HG02588 (cell line): ENCODE measurements around the gene ADAM19.

Source experiments
- ATAC-seq: cut with Tn5 transposase; IDR thresholded peaks from one replicate; pipeline ENCODE4 v1.9.1; 2021; ENCODE audit warnings: mild to moderate bottlenecking, moderate library complexity; ENCODE audit not compliant: unreplicated experiment

Gene ADAM19

DNA sequence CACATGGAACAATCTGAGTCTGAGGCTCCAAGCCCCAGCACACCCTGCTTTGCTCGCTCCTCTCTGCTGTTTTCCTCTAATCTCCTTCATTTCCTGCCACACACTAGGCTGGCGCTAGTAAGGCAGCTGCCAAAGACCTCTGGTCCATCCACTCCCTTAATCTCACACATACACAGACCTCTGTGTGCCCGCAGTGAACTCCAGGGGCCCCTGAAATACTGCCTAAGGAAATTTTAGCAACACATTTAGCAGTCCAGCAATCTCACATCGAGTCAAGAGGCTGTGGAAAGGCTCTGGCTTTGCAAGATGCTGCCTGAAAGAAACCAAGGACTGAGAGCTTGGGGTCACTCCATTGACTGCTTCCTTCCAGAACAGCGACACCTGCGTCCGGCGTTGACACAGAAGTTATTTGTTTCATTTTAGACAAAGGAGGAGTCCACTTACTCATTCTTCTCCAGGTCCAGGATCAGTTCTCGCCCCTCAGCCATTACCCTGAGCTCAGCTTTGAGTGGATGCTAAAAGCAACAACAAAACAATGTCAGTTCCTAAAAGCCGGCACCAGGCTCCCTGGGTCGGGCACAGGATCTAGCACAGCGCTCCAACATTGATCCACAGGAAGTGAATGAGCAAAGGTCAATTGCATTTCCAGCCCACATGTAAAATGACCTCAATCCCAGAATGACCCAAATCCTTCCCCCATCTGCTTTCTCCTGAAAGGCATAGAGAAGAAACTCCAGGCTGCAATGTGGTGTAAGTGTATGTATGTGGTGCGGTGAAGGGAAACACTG, 11.5 kb downstream of the ADAM19 start:
- ATAC-seq = no peak

GRCh38 chr5:157563373-157563928, 12.1 kb downstream of the ADAM19 start:
- no peak for ATAC-seq

DNA sequence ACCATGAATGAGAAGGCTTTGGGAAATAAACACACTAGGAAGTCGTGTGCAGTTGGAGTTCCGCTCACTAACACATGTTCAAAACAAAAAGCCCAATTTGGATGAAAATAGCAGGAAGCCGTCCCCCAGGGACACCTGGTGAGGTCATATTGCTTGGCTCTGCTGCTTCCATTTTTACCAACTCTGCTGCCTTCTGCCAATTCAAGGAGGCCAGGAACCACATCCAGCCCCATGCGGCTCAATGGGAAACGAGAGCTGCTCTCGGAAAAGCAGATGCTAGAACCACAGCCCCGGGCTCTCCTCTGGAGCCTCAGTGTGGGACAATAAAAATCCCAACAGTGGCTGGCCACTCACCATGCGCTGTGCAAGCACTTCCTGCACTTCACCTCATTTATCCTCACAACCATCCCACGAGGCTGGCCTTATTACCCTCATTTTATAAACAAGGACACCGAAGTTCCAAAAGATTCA, 13.4 kb downstream of the ADAM19 start:
- ATAC-seq = no peak

- ATAC-seq = no peak
Measured at GRCh38 chr5:157561110-157561509, 14.5 kb downstream of the ADAM19 start.

GRCh38 chr5:157559301-157559700, 16.3 kb downstream of the ADAM19 start:
- no peak for ATAC-seq

DNA sequence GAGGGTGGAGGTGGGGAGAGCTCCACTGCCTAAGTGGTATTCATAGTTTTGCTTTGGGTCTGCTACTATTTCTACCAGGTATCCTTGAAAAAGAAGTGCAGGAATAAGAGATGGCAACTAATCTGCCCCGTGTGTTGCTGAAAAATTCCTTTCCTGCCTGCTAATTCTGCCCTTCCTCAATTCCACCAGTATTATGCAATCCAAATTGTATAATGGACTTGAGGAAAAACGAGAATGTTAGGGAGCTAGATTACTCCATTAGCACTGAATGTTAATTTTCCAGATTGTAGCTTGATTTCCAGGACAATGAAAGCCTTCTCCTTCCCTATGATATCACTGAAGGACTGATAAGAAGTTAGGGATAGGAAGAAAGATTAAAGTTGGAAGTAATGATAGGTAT, 16.9 kb downstream of the ADAM19 start:
- ATAC-seq = no peak

- ATAC-seq = no peak
Measured at GRCh38 chr5:157558041-157558595, 17.5 kb downstream of the ADAM19 start.

GRCh38 chr5:157556615-157557418, 18.8 kb downstream of the ADAM19 start:
- no peak for ATAC-seq

- no peak for ATAC-seq
Measured at GRCh38 chr5:157555037-157555640, 20.4 kb downstream of the ADAM19 start.

DNA sequence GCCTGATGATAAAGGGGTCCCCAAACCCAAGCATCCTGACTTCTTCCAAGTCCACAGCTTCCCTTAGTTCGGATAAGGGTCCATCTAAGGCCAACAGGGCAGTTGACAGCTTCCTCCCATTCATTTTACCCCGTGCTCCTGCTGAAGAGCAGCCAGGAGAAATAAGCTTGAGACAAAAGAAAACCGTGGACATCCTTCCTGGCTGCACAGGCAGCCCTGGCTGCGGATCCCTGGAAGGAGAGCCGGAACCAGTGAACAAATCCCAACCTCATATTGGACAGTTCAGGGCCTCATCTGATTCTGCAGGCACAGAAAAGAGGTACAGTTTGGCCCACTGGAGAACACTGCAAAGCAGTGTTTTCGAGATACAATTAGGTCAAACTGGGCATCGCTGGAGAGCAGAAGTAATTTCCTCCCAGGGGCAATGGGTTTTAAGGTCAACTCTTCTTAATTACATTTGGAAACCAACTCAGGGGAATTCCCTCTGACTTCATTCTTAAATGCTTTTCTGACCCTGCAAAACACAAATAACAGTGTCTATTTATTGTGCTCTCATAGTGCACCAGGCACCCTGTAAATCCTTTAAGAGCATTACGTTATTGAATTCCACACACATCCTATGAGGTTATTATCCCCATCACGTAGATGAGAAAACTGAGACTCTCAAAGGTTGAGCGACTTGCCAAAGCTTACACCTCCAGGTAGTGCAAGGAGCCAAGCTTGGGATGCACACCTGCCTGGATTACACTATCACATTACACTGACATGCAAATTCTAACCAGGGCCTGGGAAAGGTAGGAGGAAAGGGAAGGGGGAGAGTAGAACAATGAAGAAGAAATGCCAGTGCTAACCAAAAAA, 21.2 kb downstream of the ADAM19 start:
- ATAC-seq = no peak

DNA sequence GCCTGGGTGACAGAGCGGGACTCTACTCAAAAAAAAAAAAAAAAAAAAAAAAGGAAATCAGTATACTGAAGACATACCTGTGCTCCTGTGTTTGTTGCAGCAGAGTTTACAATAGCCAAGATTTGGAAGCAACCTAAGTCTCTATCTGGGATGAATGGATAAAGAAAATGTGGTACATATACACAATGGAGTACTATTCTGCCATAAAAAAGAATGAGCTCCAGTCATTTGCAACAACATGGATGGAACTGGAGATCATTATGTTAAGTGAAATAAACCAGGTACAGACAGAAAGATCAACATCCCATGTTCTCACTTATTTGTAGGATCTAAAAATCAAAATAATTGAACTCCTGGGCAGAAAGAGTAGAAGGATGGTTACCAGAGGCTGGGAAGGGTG, 22.9 kb downstream of the ADAM19 start:
- no peak for ATAC-seq

- no peak for ATAC-seq
Measured at GRCh38 chr5:157550663-157551062, 24.9 kb downstream of the ADAM19 start.

DNA sequence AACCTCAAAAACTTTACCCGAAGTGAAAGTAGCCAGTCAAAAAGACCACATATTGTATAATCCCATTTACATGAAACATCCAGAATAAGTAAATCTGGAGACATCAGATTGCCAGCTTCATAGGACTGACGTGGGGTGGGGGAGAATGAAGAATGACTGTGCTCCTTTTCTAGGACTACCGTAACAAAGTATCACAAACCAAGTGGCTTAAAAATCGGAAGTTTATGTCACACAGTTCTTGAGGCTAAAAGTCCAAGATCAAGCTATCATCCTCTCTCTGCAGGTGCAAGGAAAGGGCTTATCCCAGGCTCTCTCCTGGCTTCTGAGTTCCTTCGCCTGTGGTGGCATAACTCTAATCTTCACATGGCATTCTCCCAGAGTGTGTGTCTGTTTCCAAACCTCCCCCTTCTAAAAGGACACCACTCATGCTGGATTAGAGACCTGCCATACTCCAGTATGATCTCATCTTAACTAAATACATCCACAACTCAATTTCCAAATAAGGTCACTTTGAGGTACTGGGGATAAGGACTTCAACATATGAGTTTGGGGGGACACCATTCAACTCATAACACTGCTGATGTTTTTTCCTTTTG, 25.5 kb downstream of the ADAM19 start:
- ATAC-seq = no peak

DNA sequence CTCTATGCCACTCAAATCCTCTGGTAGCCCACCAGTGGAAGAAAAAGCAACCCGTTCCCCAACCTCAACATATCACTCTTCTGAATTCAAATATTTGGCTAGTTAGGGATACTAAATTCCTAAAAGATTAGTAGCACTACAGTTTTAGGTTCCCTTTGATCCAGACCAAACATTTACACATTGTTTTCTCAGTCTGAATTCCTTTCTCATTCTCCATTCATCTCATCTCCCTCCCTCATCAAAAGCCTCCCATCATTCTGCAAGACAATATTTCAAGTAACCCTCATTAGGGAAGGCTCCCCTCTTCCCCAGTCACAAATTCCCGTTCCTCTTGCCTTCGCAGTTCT, 26.3 kb downstream of the ADAM19 start:
- ATAC-seq = no peak

- ATAC-seq = no peak
Measured at GRCh38 chr5:157548513-157549282, 26.9 kb downstream of the ADAM19 start.

DNA sequence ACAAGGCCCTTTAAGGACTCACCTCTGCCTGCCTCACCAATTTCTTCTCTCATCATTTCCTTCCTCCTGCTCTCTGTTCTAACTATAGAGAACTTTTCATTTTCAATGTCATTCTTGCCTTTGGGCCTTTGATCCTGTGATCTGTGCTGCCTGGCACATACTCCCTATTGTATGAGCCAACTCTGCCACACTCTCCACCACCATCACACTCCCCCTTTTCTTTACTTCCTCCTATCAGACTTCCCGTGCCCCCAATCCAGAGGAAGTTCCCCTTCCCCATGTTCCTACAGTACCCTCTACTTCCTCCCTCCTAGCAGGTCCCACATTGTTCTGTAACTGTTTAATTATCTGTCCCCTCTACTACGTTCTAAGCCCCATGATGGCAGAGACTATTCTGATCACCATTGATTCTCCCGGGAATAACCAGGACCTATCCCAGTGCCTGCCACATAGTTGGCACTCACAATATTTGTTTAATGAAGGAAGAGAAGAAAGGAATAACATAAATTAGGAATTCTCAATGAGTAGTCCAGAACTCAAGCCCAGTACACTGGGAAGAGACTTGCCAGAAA, 27.5 kb downstream of the ADAM19 start:
- ATAC-seq = no peak

GRCh38 chr5:157546456-157547100, 29.0 kb downstream of the ADAM19 start:
- ATAC-seq = no peak

GRCh38 chr5:157545610-157546310, 29.8 kb downstream of the ADAM19 start:
- no peak for ATAC-seq
